ENCODE data around the gene ANKS4B.

DNA sequence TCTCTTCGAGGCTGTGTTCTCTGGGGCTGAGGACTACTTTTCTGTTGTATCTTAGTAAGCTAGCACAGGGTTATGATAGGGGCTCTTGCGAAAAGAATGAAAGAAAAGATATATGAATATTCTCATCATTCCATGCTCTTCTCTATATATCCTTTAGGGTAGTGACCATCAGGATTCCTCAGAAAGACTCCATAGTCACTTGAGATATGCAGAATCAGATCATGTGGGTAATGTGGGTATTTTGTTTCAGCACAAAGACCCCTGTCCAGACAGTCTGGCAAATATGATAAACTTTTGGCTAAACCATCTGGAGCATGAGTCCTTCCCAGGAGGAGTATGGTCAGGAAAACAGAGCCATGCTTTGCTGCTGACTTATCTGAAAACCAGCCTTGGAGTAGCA is 23.1 kb downstream of the ANKS4B start:
- TF ChIP-seq EZH2 (IDR thresholded peaks at IDR 0.05; ENCODE audit: insufficient read depth, poor library complexity, severe bottlenecking) (no peak), EZH2phosphoT487 (IDR thresholded peaks at IDR 0.05; ENCODE audit: insufficient read depth, low read depth) (no peak)
